ENCODE measurements around the gene RSPH1.

Gene RSPH1

DNA sequence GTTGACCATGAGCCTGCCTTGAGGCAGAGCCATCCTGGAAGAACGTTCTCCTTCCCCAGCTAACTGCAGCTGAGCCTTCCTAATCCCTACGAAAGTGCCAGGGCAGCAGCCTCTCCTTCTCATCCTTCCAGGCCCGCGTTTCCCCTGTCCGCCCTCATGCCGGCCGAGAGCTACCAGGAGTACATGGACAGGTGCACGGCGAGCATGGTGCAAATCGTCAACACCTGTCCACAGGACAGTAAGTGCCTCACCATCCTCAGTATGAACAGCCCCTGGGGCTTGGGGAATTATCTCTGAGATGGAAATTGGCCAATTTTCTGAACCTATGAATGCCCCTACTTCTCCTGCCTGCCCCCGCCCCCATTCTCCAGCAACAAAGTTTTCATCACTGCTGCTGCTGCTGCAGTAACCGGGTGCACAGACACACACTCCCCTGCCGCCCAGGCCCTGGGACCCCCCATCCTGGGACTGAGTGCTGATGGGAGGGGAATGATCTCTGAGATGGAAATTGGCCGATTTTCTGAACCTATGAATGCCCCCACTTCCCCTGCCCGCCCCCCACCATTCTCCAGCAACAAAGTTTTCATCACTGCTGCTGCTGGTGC lies 52.7 kb downstream of the RSPH1 start:
- no peak for DNase-seq

GRCh38 chr21:42441963-42442362 lies 54.1 kb downstream of the RSPH1 start:
- DNase-seq = no peak

DNA sequence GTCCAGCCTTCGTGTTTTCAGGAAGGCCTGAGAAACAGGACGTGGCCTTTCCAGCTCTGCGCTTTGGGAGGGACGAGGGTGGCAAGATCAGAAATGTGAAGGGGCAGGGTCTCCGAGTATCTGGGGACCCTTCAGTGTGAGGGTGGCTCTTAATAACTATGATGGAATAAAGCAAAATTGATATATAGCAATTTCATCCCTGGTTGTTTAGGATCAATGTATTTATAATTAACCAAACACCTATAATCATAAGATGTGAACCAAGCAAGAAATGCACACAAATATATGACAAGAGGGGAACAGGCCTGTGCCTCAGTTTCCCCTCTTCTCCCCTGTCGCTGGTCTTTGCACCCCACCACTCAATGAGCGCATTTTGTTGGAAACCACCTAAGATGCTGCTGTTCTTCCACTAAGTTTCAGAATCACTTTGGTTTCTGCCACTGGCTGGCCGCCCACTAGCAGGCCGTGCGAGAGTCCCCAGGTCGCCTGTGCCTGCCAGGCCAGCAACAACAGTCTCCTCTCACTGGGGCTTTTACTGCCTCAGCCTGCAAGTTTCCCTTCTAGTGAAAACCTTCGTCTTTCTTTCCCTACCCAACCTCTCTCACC lies 55.7 kb downstream of the RSPH1 start:
- DNase-seq = no peak

- no peak for DNase-seq
These were observed 56.5 kb downstream of the RSPH1 start for GRCh38 chr21:42439284-42440186.

GRCh38 chr21:42438316-42439205 lies 57.5 kb downstream of the RSPH1 start:
- no peak for DNase-seq

GRCh38 chr21:42437786-42438185 lies 58.2 kb downstream of the RSPH1 start:
- peak; percentile 8 for DNase-seq

GRCh38 chr21:42436914-42437313 lies 59.1 kb downstream of the RSPH1 start:
- DNase-seq = no peak

GRCh38 chr21:42435833-42436232 lies 60.2 kb downstream of the RSPH1 start:
- DNase-seq = no peak

DNA sequence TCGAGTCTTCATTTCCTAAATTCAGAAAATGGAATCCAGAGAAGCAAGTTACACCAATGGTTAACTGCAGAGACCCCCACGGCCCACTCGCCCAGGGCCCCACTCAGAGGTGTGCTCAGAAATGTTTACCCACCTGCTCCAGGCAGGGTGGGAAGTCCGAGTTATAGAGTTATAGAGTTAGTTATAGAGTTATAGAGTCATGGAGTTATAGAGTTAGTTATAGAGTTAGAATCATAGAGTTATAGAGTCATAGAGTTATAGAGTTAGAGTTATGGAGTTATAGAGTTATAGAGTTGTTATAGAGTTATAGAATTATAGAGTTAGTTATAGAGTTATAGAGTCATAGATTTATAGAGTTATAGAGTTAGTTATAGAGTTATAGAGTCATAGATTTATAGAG lies 60.6 kb downstream of the RSPH1 start:
- DNase-seq = no peak

- no peak for DNase-seq
These were observed 61.1 kb downstream of the RSPH1 start for GRCh38 chr21:42434884-42435283.

GRCh38 chr21:42433946-42434551 lies 62.0 kb downstream of the RSPH1 start:
- no peak for DNase-seq

GRCh38 chr21:42432695-42433094 lies 63.3 kb downstream of the RSPH1 start:
- DNase-seq = no peak

DNA sequence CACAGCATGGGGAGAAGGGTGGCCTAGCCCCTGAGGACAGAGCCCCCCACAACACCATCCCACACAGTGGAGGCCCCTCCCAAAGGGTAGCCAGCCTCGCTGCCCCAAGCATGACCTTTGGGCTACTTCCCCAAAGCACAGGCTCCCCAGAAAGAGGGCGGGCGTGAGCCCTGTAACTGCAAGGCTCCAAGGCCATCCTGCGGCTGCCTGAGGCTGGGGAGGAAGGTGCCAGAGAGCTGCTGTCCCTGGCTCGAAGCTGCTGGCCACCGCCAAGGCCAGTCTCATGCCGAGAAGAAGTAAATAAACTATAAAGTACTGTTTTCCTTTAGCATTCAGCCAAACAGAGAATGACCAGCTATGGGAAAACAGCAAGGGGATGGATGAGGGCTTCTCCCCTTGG lies 64.8 kb downstream of the RSPH1 start:
- no peak for DNase-seq

DNA sequence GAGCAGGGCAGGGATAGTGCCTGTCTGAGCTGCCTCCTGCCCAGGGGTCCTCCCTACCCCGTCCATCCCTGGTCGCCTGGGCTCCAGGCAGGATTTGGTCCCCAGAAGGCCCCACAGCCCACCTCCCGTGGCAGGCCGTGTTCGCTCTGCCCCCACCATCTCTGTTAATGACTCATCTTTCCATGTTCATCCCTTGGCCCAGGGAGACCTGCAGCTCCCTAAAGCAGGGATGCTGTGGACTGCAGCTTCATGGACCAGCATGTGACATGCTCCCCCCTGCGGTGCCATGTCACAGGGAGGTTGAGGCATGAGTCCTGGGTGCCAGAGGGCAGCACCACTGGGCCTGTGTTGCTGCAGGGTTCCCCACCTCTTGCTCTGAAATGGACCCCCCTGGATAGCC lies 65.5 kb downstream of the RSPH1 start:
- no peak for DNase-seq

DNA sequence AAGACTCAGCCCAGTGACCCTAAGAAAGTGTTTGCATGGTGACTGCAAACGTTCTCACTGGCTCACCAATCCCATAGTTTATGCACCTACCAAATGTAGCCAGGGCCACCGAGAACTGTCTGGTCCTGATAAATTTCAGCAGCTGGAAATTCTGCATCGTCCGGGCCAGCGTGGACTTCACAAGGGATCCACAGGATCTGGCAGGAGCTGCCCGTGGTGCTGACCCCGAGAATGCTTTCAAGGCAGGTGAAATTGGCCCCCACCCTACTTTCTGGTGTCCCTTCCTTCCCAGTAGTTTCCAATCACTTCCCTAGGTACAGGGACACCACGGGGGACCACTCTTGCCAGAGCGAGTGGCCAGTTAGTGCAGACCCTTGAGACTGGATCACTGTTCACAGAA lies 66.2 kb downstream of the RSPH1 start:
- no peak for DNase-seq

DNA sequence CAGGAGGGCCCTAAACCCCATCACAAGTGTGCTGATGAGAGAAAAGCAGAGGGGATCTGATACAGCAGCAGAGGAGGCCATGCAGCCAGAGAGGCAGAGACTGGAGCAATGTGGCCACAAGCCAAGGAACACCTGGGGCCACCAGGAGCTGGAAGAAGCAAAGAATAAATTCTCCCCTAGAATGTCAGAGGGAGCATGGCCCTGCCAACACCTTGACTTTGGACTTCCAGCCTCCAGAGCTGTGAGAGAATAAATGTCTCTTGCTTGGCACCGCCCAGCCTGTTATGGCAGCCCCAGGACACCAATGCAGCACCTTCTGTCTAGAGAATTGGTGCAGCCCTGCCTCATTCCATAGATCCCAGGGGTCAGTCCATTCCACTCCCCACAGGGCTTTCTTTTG lies 67.0 kb downstream of the RSPH1 start:
- DNase-seq = no peak

DNA sequence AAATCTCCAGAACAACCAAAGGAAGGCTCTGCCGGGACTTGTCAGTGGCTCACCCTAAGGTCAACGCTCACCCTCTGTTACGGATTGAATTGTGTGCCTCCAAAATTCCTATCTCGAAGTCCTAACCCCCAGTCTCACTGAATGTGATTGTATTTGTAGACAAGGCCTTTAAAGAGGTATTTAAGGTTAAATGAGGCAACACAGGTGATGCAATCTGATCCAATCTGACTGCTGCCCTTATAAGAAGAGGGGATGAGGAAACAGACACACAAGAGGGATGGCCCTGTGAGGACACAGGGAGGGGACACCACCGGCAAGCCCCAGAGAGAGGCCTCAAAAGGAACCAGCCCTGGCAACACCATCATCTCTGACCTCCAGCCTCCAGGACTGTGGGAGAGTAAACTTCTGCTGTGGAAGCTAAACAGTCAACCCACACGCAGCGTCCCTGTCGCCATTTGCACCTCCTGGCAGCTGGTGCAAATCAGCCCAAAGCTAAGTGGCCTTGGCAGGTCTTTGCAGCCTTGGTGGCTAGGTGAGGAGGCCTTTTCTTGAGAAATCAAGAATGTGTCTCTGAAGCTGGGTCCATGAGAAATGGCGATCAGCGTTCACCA lies 68.1 kb downstream of the RSPH1 start:
- DNase-seq = no peak

- DNase-seq = no peak
These were observed 69.0 kb downstream of the RSPH1 start for GRCh38 chr21:42426876-42427480.

- no peak for DNase-seq
These were observed 69.6 kb downstream of the RSPH1 start for GRCh38 chr21:42426424-42426823.

DNA sequence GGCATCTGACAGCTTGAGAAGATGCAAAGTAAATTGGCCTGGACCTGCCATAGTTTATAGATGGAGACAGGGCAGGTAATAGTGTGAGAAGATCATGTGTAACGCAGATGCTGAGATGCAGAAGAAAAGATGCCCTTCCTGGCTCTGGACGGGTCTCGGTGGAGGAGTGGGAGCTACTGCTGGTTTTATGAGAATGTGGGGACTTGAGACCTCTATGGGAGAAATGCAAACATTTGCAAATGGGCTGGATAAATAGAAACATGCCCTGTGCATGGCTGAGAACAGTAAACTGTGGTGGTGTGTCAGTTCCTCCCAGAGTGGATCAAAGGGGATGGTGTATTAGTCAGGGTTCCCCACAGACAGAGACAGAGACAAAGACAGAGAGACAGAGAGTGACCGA lies 70.4 kb downstream of the RSPH1 start:
- DNase-seq = no peak

DNA sequence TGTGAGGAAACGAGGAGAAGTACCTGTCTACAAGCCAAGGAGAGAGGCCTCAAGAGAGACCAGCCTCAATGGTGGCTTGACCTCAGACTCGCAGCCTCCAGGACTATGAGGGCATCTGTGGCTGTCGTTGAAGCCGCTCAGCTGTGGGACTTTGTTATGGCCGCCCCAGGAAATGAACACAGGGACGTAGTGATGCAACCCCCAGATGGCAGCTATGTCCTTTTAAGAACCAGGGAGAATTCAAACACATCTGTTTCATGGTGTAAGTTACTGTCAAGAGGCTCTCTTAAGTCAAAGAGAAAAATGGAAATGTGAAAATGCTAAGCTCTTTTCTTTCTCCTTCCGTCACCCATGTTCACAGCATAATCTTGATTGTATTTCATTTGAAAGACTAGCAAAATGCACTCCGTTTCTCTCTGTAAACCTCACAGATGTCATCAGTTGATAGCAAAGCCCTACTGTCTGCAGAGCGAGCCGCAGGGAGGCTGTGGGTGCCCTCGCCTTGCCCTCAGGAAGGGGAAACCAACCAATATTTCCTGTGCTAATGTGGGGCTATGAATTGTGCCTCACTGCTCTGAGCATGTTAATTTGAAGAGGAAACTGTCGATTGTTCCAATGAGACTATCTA lies 71.0 kb downstream of the RSPH1 start:
- no peak for DNase-seq
